RPMI8226 (cell line): Measurements from ENCODE around the gene HARS1.
A peak's percentile ranks its signal among the peaks of the same experiment; 100 is the strongest.
"Not testable (repeated sequence)": the region's sequence is repeated elsewhere in the genome, so short reads cannot be mapped to it uniquely, and the experiment has no call there.

Source experiments
- DNase-seq: peaks from one replicate; pipeline ENCODE4 v3.0.0-alpha.2; 2015

HARS1 gene, protein sequence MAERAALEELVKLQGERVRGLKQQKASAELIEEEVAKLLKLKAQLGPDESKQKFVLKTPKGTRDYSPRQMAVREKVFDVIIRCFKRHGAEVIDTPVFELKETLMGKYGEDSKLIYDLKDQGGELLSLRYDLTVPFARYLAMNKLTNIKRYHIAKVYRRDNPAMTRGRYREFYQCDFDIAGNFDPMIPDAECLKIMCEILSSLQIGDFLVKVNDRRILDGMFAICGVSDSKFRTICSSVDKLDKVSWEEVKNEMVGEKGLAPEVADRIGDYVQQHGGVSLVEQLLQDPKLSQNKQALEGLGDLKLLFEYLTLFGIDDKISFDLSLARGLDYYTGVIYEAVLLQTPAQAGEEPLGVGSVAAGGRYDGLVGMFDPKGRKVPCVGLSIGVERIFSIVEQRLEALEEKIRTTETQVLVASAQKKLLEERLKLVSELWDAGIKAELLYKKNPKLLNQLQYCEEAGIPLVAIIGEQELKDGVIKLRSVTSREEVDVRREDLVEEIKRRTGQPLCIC

DNA sequence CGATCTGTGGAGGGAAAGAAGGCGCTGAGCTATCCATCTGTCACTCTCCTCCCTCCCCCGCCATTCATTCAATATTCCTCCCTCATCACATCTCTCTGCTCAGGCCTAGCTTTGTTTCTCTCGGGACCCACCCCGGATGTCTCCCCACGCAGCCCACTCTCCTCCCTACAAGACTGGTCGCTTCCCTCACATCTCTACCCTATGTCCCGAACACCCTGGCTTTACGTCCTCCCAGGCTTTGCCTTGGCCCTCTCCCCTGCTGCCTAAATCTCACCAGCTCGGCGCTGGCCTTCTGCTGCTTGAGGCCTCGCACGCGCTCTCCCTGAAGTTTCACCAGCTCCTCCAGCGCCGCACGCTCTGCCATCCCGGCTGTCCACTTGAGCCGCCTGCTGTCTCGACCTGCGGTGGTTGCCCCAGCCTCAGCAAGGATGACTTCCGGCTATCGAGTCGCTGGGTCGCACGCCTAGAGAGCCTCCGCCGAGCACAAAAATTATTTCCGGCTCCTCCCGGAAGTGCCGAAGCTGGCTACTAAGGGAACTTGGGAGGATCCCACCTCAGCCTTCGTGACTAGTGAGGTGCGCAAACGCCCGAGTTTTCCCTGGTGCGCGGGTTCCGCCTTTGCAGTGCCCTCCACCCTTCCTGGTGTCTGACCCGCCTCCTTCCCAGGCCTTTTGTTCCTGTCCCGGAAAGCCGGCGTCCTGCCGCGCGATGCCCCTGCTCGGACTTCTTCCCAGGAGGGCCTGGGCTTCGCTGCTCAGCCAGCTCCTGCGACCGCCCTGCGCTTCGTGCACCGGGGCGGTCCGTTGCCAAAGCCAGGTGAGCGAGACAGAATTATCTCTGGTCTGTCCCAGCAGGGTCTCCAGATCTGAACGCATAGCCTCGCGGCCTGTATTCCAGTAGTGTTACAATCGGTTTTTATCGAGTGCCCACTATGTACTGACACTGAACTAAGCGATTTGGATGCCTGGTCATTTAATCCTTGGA lies at the start of gene HARS1, which contains the start of gene HARS2:
TSS of gene HARS1 (minus strand) at position 430 of the 984 bp plus-strand sequence. CDS start at position 364, 66 bp downstream.
TSS of gene HARS2 (plus strand) at position 515 of the 984 bp plus-strand sequence. CDS start at position 709, 194 bp downstream.
- peak; percentile 94 for DNase-seq

- DNase-seq: no peak
Measured at GRCh38 chr5:140737486-140737885, 46.3 kb upstream of the HARS1 start.

- DNase-seq: no peak
Measured at GRCh38 chr5:140734354-140734753, 43.2 kb upstream of the HARS1 start.

DNA sequence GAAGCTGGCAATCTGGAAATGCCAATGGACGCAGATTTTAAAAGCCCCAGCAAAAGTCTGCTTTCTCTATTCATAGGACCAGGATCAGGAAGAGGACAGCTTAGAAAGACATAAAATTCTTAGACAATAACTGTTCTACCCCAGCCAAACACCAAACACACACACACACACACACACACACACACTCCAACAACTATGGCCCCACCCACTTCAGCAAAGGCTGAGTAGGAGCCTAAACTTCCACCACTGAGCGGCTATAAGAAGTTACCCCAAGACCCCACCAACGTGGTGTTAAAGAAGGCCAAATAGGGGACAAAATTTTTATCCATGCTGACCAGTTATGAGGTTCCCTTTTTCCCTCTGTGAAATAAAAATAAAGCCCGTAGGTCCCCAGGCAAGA lies 41.9 kb upstream of the HARS1 start:
- DNase-seq: no peak

GRCh38 chr5:140725799-140726471 lies 34.8 kb upstream of the HARS1 start:
- peak; percentile 69 for DNase-seq

DNA sequence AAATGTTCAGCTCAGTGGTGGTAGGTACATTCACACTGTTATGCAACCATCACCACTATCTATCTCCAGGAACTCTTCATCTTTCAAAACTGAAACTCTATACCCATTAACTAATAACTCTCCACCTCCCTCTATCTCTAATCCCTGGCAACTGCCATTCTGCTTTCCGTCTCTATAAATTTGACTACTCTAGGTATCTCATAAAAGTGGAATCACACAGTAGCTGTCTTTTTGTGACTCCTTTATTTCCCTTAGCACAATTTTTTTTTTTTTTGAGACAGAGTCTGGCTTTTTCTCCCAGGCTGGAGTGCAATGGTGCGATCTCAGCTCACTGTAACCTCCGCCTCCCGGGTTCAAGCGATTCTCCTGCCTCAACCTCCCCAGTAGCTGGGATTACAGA lies 30.2 kb upstream of the HARS1 start:
- DNase-seq: not testable (repeated sequence)

DNA sequence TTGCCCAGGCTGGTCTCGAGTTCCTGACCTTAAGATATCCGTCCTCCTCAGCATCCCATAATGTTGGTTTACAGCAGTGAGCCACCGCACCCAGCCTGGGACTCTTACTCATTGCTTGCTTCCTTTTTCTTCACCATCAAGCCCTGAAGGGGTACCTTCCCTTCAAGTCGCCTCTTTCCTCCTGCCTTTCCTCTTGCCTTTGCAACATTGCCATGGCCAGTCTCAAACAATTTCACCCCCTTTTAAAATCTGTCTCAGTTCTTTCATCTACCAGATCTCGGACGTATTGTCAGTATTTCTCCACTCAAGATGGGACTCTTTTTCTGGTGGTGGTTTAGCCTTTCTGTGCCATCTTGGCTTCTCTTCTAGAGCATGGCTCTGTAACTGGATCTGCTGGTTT lies 29.6 kb upstream of the HARS1 start:
- DNase-seq: not testable (repeated sequence)

DNA sequence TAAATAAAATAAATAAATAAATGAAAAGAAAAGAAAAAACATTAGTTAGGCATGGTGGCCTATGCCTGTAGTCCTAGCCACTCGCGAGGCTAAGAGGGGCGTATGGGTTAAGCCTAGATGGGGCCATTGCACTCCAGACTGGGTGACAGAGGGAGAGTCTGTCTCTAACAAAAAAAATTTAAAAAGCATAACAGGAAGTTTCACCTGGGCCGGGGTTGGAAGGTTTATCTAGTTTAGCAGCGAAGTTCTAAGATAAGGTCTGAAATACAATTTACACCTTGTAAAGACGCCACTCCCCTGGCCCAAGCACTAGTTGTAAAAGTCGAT lies 27.1 kb upstream of the HARS1 start:
- DNase-seq: no peak

GRCh38 chr5:140716238-140716637 lies 25.1 kb upstream of the HARS1 start:
- not testable (repeated sequence) for DNase-seq

- DNase-seq: no peak
Measured at GRCh38 chr5:140713562-140714094, 22.5 kb upstream of the HARS1 start.

DNA sequence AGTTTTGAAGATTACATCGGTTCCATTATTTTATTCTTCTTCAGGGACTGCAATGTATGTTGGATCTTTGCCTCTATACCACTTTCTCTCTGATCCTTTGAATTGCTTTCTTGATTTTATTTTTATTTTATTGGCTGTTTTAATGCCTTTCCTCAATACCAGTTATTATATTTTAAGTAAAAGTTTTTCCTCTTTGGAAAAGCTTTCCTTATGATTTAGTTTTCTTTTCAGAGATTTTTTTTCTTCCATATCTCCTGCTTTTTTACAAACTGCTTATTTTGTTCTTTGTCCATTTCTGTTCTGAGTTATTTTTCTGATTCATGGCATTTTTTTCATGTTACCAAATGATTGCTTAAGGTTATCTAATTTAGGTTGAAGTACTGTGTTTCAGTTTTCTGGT lies 20.6 kb upstream of the HARS1 start:
- no peak for DNase-seq

GRCh38 chr5:140710899-140711552 lies 19.9 kb upstream of the HARS1 start:
- DNase-seq: peak; percentile 97

- not testable (repeated sequence) for DNase-seq
Measured at GRCh38 chr5:140708787-140709186, 17.6 kb upstream of the HARS1 start.

- DNase-seq: no peak
Measured at GRCh38 chr5:140707812-140708211, 16.6 kb upstream of the HARS1 start.

GRCh38 chr5:140700177-140701144 lies 9.3 kb upstream of the HARS1 start, which contains the start of gene ZMAT2:
Gene ZMAT2, plus strand, starts transcription at chr5:140700447. Its CDS starts 14 bp downstream, at chr5:140700461.
- peak; percentile 96 for DNase-seq

DNA sequence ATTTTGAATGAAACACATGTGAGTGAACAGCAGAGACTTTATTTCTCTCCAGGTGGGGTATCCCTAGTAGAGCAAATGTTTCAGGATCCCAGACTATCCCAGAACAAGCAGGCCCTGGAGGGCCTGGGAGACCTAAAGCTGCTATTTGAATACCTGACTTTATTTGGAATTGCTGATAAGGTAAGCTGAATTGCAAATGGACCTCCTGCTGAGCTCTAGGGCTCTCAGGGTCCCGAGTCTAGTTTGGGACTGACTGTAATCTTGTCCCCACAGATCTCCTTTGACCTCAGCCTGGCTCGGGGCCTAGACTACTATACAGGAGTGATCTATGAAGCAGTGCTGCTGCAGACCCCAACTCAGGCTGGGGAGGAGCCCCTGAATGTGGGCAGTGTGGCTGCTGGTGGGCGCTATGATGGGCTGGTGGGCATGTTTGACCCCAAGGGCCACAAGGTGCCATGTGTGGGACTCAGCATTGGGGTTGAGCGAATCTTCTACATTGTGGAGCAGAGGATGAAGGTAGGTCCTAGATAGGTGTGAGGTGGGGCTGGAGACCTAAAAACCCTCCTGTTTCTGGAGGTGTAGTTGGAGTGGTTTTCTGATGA lies 5.8 kb upstream of the HARS1 start:
- DNase-seq: no peak

- no peak for DNase-seq
Measured at GRCh38 chr5:140694276-140694675, 3.1 kb upstream of the HARS1 start.

DNA sequence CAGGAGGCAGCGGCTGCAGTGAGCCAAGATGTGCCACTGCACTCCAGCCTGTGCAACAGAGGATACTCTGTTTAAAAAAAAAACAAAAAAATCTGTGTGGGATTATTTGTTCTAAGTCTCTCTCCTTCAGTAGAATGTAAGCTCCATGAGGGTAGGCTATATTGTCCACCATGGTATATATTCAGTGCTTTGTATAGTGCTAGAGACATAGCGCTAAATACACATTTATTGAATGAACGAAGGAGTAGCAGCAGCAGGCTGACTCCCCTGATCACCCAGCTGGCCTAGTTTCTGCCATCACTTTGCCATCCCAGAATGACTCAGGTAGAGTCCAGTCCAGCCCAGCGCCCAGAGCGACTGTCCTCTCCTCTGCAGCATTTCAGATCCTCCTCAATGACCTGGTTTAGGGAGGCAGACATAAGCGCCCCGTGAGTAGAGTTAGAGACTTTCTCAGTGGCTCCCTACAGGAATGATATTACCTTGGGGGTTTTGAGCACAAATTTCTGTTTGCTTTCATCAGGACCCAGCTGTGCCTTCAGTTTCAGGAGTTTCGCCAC lies 716 bp downstream of the HARS1 start:
- DNase-seq: no peak

- DNase-seq: no peak
Measured at GRCh38 chr5:140678993-140679392, 12.2 kb downstream of the HARS1 start.

- DNase-seq: no peak
Measured at GRCh38 chr5:140677947-140678346, 13.2 kb downstream of the HARS1 start.
